ENCODE measurements around the gene TMEM30B. TPM values are rescaled to one million over a fixed set of nuclear protein-coding genes. Genes with fewer than 3 reads are reported as not detected.
A peak's percentile ranks its signal among the peaks of the same experiment; 100 is the strongest.

TMEM30B gene
- total RNA-seq, 6 donors from 2014 or later: 15.7 to 59.7 (median 26.4) TPM

GRCh38 chr14:61270714-61271113 lies 10.4 kb downstream of the TMEM30B start:
- 59 to 68% methylated on average over 4 of the region's 4 CpGs for WGBS, 2 donors
- DNase-seq (no peak), ATAC-seq (ENCODE audit: low FRiP score in 2 of 2) (no peak)
- H3K4me3 ChIP-seq: no peak overlapping the region
- H3K27ac ChIP-seq: no peak overlapping the region
- H3K4me1 ChIP-seq: peaks cover 0 to 7% (median 4%) of the 10 kb centered on the region in 4 donors
- H3K27me3 ChIP-seq: no peaks in the 10 kb centered on the region
- TF ChIP-seq POLR2AphosphoS5 (IDR thresholded peaks at IDR 0.05): no peak
- TF ChIP-seq POLR2A (IDR thresholded peaks at IDR 0.05): no peak
- TF ChIP-seq, protein P1, sequence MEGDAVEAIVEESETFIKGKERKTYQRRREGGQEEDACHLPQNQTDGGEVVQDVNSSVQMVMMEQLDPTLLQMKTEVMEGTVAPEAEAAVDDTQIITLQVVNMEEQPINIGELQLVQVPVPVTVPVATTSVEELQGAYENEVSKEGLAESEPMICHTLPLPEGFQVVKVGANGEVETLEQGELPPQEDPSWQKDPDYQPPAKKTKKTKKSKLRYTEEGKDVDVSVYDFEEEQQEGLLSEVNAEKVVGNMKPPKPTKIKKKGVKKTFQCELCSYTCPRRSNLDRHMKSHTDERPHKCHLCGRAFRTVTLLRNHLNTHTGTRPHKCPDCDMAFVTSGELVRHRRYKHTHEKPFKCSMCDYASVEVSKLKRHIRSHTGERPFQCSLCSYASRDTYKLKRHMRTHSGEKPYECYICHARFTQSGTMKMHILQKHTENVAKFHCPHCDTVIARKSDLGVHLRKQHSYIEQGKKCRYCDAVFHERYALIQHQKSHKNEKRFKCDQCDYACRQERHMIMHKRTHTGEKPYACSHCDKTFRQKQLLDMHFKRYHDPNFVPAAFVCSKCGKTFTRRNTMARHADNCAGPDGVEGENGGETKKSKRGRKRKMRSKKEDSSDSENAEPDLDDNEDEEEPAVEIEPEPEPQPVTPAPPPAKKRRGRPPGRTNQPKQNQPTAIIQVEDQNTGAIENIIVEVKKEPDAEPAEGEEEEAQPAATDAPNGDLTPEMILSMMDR (IDR thresholded peaks at IDR 0.05): no peak
- TF ChIP-seq EP300 (IDR thresholded peaks at IDR 0.05): no peak
- H3K9me3 ChIP-seq: no peaks in the 10 kb centered on the region
- H3K36me3 ChIP-seq: no peaks in the 10 kb centered on the region

GRCh38 chr14:61269321-61270083 lies 11.6 kb downstream of the TMEM30B start:
- 5 to 6% methylated on average over 21 of the region's 21 CpGs for WGBS, 2 donors
- Histone ChIP-seq H3K4me1 (peaks cover 0 to 7% (median 4%) of the 10 kb centered on the region in 4 donors), H3K27me3 (no peaks in the 10 kb centered on the region), H3K36me3 (no peaks in the 10 kb centered on the region), H3K27ac (no peak overlapping the region), H3K4me3 (peak overlapping the region; percentile 18 to 39 (median 30)), H3K9me3 (no peaks in the 10 kb centered on the region)
- peak; percentile 78 to 83 for DNase-seq
- peak; percentile 86 to 91 for ATAC-seq (ENCODE audit: low FRiP score in 2 of 2)
- no peak for TF ChIP-seq POLR2AphosphoS5 (IDR thresholded peaks at IDR 0.05)
- TF ChIP-seq, protein P1 (IDR thresholded peaks at IDR 0.05): peak; percentile 71 to 83 (median 78)

DNA sequence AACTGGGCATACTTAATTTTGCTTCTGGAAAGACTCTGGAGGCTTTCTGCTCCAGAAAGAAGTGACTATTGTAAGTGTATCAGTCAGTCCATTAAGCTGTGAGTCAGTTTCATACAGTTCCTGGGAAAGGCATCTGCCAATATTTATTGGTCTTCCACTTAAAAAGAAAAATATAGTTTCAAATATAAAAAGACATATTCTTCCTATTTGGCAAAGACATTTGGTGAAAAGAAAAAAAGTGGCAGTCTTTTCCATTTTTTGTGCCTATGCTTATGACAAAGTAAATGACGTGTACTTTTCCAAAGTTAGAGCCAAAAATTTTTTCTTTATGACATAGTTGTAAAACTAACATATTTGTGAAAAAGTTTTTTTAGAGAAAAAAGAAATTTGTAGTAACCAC lies 12.3 kb downstream of the TMEM30B start:
- ATAC-seq (ENCODE audit: low FRiP score in 2 of 2) (no peak), DNase-seq (no peak)
- no peak overlapping the region for H3K27ac ChIP-seq
- no peaks in the 10 kb centered on the region for H3K9me3 ChIP-seq
- H3K27me3 ChIP-seq: no peaks in the 10 kb centered on the region
- peaks cover 0 to 7% (median 4%) of the 10 kb centered on the region in 4 donors for H3K4me1 ChIP-seq
- TF ChIP-seq POLR2A (IDR thresholded peaks at IDR 0.05) (no peak), POLR2AphosphoS5 (IDR thresholded peaks at IDR 0.05) (no peak), EP300 (IDR thresholded peaks at IDR 0.05) (no peak)
- TF ChIP-seq, protein P1 (IDR thresholded peaks at IDR 0.05): no peak
- H3K4me3 ChIP-seq: no peak overlapping the region
- no peaks in the 10 kb centered on the region for H3K36me3 ChIP-seq
- WGBS, 2 donors: 31 to 35% methylated on average over 1 of the region's 1 CpG

GRCh38 chr14:61266891-61267740 lies 14.0 kb downstream of the TMEM30B start:
- Histone ChIP-seq H3K36me3 (no peaks in the 10 kb centered on the region), H3K27me3 (no peaks in the 10 kb centered on the region), H3K4me3 (no peak overlapping the region), H3K27ac (no peak overlapping the region), H3K4me1 (peaks cover 0 to 7% (median 4%) of the 10 kb centered on the region in 4 donors), H3K9me3 (no peaks in the 10 kb centered on the region)
- ATAC-seq (ENCODE audit: low FRiP score in 2 of 2) (peak in 1 of 2 donors; percentile 18), DNase-seq (no peak)
- TF ChIP-seq POLR2A (IDR thresholded peaks at IDR 0.05) (no peak), EP300 (IDR thresholded peaks at IDR 0.05) (no peak), POLR2AphosphoS5 (IDR thresholded peaks at IDR 0.05) (no peak)
- TF ChIP-seq, protein P1 (IDR thresholded peaks at IDR 0.05): no peak
- 62 to 63% methylated on average over 11 of the region's 11 CpGs for WGBS, 2 donors
